IPS-NIHi7 (cell line): ENCODE measurements around the gene KRTAP5-10.
"Not testable (repeated sequence)": the region's sequence is repeated elsewhere in the genome, so short reads cannot be mapped to it uniquely, and the experiment has no call there.

Experiments used
- DNase-seq: peaks from one replicate; pipeline ENCODE4 v3.0.0; 2012; ENCODE audit warnings: mixed read lengths; ENCODE audit errors: extremely low spot score

KRTAP5-10 gene

DNA sequence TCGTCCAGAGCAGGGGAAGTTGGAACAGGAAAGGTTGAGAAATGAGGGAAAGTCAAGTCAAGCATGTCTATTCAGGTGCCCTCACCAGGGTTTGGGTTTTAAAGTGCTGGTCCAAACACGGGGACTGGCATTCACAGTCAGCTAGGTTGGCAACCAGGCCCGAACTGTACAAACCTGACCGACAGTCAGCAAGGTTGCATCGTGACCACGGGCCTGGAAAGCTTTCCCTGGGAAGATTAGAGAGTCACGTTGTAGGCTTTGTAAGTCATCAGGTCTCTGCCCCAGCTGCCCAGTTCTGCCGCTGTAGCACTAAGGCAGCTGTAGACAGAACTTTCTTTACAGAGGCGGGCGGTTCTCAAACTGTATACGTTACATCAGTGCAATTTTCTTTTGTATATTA is 7.4 kb downstream of the KRTAP5-10 start:
- no peak for DNase-seq

GRCh38 chr11:71574418-71574817 is 9.1 kb downstream of the KRTAP5-10 start:
- DNase-seq = no peak

DNA sequence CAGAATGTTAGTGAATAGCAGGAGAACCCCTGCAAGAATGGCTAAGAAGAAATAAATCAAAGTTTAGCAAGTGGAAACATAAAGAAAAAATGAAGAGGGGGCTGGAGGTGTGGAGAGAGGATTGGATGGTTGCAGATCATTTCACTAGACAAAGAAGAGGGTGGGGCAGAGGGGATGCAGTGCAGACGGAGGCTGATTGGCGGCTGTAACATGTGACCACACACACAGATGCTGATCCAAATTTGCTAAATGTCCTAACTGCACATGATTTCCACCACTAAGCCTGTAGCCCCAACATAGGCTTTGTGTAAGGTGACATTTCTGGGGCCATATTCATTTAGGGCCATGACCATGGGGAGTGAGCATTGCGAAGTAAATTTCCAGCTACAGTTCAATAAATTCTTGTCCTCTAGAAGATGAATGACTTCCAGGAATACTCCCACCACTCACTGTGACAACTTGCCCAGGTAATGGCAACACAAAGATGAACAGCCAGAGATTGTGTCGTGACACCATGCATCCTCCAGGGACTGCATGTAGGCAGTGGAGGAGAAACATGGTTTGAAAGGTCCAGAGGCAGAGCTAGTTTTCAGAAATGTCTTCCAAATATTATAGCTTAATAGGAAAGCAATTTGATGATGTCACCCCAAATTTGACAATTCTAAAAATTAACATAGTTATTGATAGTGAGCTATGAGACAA is 10.5 kb downstream of the KRTAP5-10 start:
- DNase-seq = no peak

- not testable (repeated sequence) for DNase-seq
These were observed 11.5 kb downstream of the KRTAP5-10 start for GRCh38 chr11:71576688-71577465.

DNA sequence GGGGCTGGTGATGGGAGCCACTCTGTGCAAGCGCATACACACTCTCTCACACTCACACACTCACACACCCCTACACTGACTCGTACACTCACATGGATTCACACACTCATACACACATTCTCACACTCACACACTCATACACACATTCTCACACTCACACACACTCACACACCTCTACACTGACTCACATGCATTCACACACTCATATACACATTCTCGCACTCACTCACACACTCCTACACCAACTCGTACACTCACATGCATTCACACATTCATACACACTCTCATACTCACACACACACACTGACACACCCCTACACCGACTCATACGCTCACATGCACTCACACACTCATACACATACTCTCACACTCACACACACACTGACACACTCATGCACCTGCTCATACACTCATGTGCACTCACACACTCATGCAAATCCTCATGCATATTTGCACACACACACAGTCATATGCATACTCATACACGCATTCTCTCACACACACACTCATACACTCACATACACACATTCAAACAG is 12.2 kb downstream of the KRTAP5-10 start:
- no peak for DNase-seq

DNA sequence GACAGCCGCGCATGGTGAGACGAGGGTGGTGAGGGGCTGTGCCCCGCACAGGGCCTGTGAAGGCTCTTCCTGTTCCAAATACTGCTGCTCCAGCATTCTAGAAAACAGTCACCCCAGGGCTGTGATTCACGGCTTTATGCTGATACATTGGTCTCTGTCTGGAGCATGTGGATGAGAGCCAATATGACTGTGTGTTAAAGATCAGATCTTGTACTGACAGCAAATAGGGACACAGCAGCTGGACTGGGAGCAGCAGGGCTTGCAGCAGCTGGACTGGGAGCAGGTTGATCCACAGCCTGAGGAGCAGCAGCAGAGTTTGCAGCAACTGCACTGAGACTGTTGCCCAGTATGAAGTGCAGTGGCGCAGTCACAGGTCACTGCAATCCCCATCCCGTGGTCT is 14.2 kb downstream of the KRTAP5-10 start:
- not testable (repeated sequence) for DNase-seq

DNA sequence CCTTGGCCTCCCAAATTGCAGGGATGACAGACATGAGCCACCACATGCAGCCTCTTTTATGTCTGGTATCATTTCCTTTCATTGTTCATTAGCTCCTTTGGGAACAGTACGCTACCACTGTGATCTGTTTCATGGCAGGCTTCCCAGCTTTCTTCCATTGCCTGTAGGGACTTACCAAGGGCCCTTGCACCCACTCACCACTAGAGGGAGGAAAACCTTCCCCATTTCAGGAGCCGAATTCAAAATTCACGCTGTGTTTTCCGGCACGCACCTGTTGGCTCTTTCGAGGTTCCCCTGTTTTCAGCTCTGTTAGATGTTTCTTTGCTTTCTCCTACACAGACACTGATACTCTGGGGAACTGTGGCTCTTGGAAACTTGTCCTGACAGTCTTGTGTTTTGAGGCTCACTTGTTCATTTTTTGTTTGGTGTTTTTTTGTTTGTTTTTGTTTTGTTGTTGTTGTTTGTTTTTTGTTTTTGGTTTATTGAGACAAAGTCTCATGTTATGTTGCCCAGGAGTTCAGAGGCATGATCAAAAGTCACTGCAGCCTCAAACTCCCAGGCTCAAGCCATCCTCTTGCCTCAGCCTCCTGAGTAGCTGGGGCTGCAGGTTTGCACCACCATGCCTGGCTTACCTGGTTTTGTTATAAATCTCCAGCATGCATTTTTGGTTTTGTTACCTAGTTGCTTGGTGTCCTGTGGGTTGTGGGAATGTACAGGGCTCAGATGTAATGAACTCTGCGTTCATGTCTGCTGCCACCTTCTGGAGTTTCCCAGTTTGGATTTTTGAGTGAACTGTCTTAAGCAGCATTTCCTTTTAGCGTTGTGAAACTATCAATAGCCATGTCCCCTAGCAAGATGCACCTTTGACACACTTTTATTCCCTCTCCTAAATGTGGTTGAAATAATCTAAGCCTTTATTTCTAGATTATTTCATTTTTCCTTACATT is 15.0 kb downstream of the KRTAP5-10 start:
- DNase-seq = peak; percentile 70

- no peak for DNase-seq
These were observed 16.5 kb downstream of the KRTAP5-10 start for GRCh38 chr11:71581826-71582225.

GRCh38 chr11:71582309-71582895 is 17.0 kb downstream of the KRTAP5-10 start, which contains the start of gene KRTAP5-11:
TSS of gene KRTAP5-11 (minus strand) at chr11:71582875. CDS start at chr11:71582837, 38 bp downstream.
- no peak for DNase-seq

DNA sequence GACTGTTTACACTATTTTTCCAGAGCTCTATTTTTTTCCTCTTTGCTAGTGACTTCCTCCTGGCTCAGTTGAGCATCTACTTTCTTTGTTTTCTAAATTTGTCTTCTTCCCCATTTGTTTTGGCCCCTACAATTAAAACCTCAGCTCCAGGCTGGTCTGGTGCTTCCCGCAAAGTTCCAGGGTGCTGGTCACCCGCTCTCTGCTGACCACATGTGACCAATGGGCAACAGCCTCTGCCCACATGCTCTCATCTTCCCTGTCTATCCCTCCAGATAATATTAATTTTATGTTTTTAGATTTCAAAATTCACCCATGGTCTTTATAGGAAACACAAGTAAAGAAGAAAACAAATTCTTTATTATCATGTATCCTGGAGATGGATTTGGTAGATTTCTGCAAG is 17.6 kb downstream of the KRTAP5-10 start:
- DNase-seq = not testable (repeated sequence)

DNA sequence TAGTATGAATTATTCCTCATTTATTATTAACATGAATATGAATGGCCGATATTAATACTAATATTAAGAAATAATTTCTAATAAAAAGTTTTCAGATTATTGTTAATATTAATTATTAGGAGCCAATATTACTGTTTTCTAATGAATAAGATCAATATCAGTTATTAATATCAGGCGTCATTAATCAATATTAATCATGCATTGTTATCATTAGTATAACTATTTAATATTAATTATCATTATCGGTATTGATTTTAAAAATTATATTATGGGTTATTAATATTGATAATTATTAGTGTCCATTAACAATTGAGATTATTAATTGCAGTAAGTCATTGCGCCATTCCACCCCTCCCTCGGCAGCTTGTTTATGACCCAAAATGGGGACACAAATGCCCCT is 20.3 kb downstream of the KRTAP5-10 start:
- not testable (repeated sequence) for DNase-seq

DNA sequence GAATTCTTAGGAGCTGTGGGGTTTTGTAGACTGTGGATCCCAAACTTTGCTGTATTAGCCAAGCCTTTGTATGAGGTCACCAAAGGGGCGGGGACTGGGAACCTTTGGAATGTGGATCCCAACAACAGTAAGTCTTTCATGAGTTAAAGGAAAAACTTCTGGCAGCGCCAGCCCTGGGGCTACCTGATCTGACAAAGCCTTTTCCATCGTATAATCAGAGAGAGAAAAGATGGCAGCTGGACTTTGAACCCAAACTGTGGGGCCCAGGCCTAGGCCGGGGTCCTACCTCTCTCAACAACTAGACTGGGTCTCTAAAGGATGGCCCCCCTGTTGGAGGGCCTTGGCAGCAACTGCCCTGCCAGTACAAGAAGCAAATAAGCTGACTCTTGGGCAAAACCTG is 23.0 kb downstream of the KRTAP5-10 start:
- not testable (repeated sequence) for DNase-seq

DNA sequence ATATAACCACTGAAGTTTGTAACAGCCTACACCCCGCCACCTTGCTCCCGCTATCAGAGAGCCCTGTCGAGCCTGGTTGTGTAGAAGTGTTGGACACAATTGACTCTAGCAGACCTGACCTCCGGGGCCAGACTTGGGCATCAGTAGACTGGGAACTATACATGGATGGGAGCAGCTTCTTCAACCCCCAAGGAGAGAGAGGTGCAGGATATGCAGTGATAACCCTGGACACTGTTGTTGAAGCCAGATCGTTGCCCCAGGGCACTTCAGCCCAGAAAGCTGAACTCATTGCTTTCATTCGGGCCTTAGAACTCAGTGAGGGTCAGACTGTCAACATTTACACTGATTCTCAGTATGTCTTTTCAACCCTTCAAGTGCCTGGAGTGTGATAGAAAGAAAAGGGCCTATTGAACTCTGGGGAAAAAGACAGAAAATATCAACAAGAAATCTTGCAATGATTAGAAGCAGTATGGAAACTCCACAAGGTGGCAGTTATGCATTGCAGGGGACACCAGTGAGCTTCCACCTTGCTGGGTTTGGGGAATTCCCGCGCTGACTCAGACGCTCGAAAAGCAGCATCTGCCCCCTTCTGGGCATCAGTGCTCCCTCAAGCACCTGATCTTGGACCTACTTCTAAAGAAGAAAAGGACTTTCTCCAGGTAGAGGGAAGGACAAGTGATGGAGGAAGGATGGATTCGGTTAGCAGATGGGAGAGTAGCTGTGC is 23.6 kb downstream of the KRTAP5-10 start:
- DNase-seq = not testable (repeated sequence)

DNA sequence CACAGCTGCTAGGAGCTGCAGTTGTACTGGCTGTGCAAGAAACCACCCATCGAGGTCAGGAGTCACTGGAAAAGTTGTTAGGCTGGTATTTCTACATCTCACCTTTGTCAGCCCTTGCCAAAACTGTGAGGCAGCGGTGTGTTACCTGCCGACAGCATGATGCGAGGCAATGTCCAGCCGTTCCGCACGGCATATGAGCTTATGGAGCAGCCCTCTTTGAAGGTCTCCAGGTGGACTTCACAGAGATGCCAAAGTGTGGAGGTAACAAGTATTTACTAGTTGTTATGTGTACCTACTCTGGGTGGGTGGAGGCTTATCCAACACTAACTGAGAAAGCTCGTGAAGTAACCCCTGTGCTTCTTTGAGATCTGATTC is 24.2 kb downstream of the KRTAP5-10 start:
- not testable (repeated sequence) for DNase-seq

GRCh38 chr11:71603221-71603620 is 37.9 kb downstream of the KRTAP5-10 start:
- DNase-seq = peak; percentile 0

DNA sequence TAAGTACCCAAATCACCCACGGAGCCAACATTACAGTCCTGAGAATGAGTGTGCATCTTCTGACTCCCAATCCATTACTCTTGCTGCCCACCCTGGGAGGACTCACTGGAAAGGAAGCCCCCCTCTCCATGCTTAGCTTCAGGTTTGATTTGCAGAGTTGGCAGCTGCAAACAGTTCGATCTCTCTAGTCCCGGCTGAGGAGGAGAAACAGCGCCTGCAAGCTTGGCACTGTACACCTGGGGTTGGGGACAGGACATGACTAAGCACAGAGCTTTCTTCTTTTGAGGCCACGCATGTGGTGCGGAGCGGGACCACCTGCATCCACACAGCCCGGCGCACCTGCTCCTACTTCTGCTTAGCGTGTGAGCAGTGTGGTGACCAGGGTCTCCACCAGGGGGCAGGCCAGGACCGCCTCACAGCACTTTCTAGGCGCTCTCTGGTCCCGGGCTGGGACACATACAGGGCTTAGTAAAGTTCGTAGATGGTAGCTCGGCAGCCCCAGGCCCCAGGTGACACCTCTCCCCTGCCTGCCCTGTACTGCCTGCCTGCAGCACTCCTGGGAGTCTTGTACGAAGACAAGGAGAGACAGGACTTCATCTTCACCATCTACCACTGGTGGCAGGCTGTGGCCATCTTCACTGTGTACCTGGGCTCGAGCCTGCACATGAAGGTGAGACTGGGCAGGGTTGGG is 39.6 kb downstream of the KRTAP5-10 start:
- peak; percentile 1 for DNase-seq

DNA sequence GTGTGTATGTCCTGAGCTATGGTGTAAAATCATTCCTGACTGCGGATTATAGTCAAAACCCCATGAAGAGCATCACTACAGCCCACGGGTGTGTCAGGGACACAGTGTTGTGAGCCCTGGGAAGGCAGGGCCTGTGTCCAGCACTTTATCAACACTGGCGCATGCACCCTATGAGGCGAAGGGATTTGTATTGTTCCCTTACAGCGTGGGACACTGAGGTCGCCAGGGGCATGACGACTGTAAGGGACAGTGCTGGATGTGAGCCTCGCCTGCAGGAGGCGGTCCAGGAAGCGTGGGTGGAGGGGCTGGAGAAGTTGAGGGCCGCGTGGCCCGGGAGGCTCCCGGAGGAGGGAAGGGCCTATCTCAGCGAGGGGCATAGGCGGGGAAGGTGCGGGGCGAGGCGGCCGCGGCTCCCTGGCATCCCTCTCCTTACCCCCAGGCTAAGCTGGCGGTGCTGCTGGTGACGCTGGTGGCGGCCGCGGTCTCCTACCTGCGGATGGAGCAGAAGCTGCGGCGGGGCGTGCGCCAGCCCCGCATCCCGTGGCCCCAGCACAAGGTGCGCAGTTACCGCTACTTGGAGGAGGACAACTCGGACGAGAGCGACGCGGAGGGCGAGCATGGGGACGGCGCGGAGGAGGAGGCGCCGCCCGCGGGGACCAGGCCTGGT is 41.6 kb downstream of the KRTAP5-10 start:
- peak; percentile 7 for DNase-seq

DNA sequence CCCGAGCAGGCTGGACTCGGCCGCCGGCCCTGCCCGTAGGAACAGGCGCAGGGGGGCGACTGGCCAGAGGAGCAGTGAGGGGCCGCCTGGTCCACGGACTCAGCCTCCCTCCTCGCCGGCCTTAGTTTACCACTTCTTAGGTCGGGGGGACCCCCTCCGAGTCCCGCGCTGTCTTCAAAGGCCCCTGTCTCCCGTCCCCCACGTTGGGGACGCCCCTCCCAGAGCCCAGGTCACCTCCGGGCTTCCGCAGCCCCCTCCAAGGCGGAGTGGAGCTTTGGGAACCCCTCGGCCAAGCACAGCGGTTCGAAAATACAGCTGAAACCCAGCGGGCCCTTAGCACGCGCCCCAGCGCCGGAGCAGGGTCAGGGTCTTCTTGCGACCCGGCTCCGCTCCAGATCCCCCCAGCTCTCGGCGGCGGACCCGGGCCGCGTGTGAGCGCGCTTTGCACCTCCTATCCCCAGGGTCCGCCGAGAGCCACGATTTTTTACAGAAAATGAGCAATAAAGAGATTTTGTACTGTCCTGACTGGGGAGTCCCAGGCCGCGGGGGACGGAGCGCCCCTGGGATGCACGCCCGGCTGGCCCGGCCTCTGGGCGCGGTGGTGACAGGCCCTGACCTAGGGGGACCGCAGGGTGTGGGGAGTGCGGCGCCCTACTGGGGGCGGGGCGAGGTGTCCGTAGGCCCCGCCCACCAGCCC is 42.3 kb downstream of the KRTAP5-10 start:
- peak; percentile 20 for DNase-seq

DNA sequence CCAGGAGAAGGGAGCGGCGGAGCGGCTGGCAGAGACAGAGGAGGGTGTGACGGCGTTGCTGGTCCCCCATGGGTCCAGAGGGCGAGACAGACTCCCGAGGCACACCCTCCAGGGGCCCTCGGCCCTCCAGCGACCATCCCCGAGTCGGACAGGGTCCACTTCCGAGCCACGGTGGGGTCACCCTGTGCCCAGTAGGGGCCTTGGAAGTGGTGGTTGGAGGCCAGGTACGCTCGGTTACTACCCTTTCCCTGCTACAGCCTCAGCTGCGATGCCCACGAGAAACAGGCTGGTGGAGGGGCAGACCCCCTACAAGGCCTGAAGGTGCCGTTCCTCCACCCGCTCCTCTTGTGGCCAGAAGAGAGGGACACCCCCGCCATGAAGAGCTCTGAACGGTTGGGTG is 42.9 kb downstream of the KRTAP5-10 start:
- DNase-seq = not testable (repeated sequence)
